PFSK-1 (cell line): ENCODE measurements around the gene C5orf52.

Source experiments
- FOXP2 ChIP-seq: optimal IDR thresholded peaks from 2 replicates; pipeline ENCODE3; 2011; ENCODE audit warnings: borderline replicate concordance, control low read depth, inconsistent platforms; ENCODE audit not compliant: insufficient read depth; ENCODE audit errors: extremely low read length, extremely low read depth
- POLR2AphosphoS5 ChIP-seq: IDR thresholded peaks from 2 replicates; pipeline ENCODE4 v1.6.1; 2012; ENCODE audit warnings: low read depth, mild to moderate bottlenecking, control low read depth, low read length, moderate library complexity
- REST ChIP-seq, 2 experiments: IDR thresholded peaks; 2 replicates each; pipeline versions ENCODE4 v1.6.1 to v1.8.0; 2011 to 2012; ENCODE audit warnings: low read depth in 2 of 2, low read length in 2 of 2, control low read depth in 1 of 2, inconsistent platforms in 1 of 2, mild to moderate bottlenecking in 1 of 2, moderate library complexity in 1 of 2; ENCODE audit not compliant: insufficient read depth in 1 of 2
- SIN3A ChIP-seq: IDR thresholded peaks from 2 replicates; pipeline ENCODE4 v1.6.1; 2012; ENCODE audit warnings: mild to moderate bottlenecking, low read length, moderate library complexity, borderline replicate concordance; ENCODE audit not compliant: insufficient read depth
- TAF1 ChIP-seq: IDR thresholded peaks from 2 replicates; pipeline ENCODE4 v1.6.1; 2012; ENCODE audit warnings: low read length, control low read depth, borderline replicate concordance; ENCODE audit not compliant: insufficient read depth

DNA sequence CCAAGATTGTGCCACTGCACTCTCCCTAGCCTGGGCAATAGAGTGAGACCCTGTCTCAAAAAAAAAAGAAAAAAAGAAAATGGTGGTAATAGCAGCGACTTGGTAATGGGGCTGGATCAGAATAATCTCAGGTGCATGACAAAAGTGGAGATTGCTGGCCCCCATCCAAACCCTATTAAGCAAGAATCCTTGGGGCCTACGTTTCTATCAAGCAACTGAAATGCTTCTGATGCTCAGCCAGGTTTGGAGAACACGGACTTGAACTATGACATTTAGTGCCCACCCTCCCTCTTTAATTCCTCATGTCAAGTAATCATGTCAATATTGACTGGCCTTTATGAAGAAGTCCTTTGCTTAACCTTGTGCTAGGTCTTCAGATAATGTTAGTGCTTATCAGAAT lies 6.6 kb downstream of the C5orf52 start:
- TF ChIP-seq POLR2AphosphoS5 (no peak), TAF1 (no peak), SIN3A (no peak), REST (IDR thresholded peaks at IDR 0.05; ENCODE audit: insufficient read depth in 1 of 2, low read depth in 2 of 2, low read length in 2 of 2) (no peak), FOXP2 (no peak)
